Upper lobe of right lung (tissue), 1 donor: ENCODE results near the gene TRIM44. TPM values are rescaled to one million over a fixed set of nuclear protein-coding genes. Genes with fewer than 3 reads are reported as not detected.

ENCODE experiments used
- ATAC-seq: fragments of 200-7000 bp; cut with Tn5 transposase; one replicate; pipeline ENCODE4 v1.9.1; 2020; ENCODE audit warnings: mild to moderate bottlenecking, moderate library complexity
- DNase-seq: peaks from one replicate; pipeline ENCODE4 v3.0.0-alpha.2; 2020
- H3K27ac ChIP-seq: fragments of 200-600 bp; one replicate; pipeline ENCODE4 v1.8.0; 2022
- H3K27me3 ChIP-seq: fragments of 200-600 bp; one replicate; pipeline ENCODE4 v1.8.0; 2022; ENCODE audit warnings: mild to moderate bottlenecking
- H3K36me3 ChIP-seq: fragments of 200-600 bp; one replicate; pipeline ENCODE4 v1.8.0; 2022
- H3K4me1 ChIP-seq: fragments of 200-600 bp; one replicate; pipeline ENCODE4 v1.8.0; 2022
- H3K4me3 ChIP-seq: fragments of 200-600 bp; one replicate; pipeline ENCODE4 v1.8.0; 2022; ENCODE audit warnings: mild to moderate bottlenecking
- H3K9me3 ChIP-seq: fragments of 200-600 bp; one replicate; pipeline ENCODE4 v1.8.0; 2022
- CTCF ChIP-seq: fragments of 200-600 bp; IDR thresholded peaks from one replicate; pipeline ENCODE4 v1.8.0; 2022; ENCODE audit warnings: antibody characterized with exemption
- intact Hi-C: fragments of 100-400 bp; cut with DNase I; formaldehyde crosslinking; loops from one replicate; pipeline ENCODE4 v1.11.0; 2022
- total RNA-seq: library from RNA; stranded (reverse); fragmentation: NEBNext Ultra II Directional; extraction: Animal tissue kit (Norgen Biotek cat#: 25700); gene quantifications from one replicate; pipeline ENCODE4 v1.2.1, GENCODE V29; 2021
- donor health status: DM: no; HTN: yes; CAD: no; lungs with severe emphysema.

Gene TRIM44
- total RNA-seq, 1 donor from 2014 or later: 67.2 TPM

- TF ChIP-seq CTCF: no peak
- DNase-seq: no peak
- no peak for ATAC-seq
- Histone ChIP-seq H3K4me3 (no peak overlapping the region), H3K27me3 (no peaks in the 10 kb centered on the region), H3K27ac (no peak overlapping the region), H3K9me3 (no peaks in the 10 kb centered on the region), H3K4me1 (no peaks in the 10 kb centered on the region), H3K36me3 (peaks cover 17% of the 10 kb centered on the region)
- intact Hi-C loops: no loop called here
Measured at GRCh38 chr11:35742707-35743454, 80.3 kb downstream of the TRIM44 start.

DNA sequence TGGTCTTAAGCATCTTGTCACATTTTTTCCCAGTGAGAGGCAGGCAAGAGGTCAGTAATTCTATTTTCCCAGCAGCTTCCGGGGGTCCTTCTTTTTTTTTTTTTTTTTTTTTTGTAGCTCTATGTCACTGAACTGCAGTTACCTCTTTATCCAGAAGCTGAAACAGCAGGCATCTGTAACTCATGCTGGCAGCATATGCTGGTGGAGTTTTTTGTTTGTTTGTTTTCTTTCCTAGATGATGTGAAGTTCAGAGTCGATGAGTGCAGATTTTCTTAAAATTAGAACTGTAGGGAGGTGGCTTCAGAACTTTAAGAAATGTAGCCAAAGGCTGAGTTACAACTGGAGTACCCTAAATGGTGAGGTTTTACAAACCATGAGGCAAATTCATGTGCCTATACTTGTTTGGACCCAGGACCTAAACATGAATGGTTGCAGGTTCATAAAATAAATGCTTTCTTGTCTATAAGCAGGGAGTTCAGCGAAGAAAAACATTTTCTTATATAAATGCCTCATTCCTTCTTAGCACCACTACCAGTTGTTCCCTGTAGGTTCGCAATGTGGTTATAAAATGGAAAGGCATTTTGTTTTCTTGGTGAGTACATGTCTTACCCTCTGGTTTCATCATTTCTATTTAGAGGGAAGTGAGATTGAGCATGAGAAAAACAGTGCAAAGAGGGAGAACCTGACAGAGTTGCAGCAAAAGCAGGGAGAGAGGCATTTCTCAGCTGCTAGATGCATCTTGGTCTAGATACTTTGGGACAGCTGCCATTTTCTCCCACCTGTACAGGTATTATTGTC, 84.0 kb downstream of the TRIM44 start:
- H3K4me3 ChIP-seq: no peak overlapping the region
- no peak for TF ChIP-seq CTCF
- ATAC-seq: peak; percentile 39
- H3K4me1 ChIP-seq: no peaks in the 10 kb centered on the region
- no peak for DNase-seq
- intact Hi-C loops: no loop called here
- H3K27ac ChIP-seq: no peak overlapping the region
- no peaks in the 10 kb centered on the region for H3K9me3 ChIP-seq
- H3K36me3 ChIP-seq: peaks cover 5% of the 10 kb centered on the region
- H3K27me3 ChIP-seq: no peaks in the 10 kb centered on the region

DNA sequence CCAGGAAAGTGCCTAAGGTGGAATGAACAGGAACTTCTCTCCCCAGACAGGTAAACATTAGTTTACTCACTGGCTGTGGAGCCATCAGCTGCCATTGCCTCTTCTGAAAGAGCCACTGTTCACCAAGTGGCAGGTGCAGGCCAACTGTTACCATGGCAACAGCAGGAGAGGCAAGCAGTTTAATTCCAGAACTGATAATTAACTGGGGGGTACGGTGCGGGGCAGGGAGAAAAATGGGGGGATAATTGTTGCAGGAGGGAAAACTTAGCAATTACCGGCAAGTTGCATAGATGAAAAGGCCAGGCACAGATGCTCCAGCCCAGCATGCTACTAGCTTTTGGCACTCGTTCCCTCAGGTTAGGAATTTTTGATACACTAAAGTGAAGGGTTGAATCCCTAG, 85.1 kb downstream of the TRIM44 start:
- ATAC-seq (no peak), DNase-seq (no peak)
- no peak overlapping the region for H3K27ac ChIP-seq
- no peaks in the 10 kb centered on the region for H3K9me3 ChIP-seq
- H3K4me3 ChIP-seq: no peak overlapping the region
- intact Hi-C loops: no loop called here
- no peaks in the 10 kb centered on the region for H3K4me1 ChIP-seq
- peaks cover 5% of the 10 kb centered on the region for H3K36me3 ChIP-seq
- no peaks in the 10 kb centered on the region for H3K27me3 ChIP-seq
- no peak for TF ChIP-seq CTCF

GRCh38 chr11:35748644-35749043, 86.1 kb downstream of the TRIM44 start:
- Histone ChIP-seq H3K9me3 (no peaks in the 10 kb centered on the region), H3K27me3 (no peaks in the 10 kb centered on the region), H3K27ac (no peak overlapping the region), H3K4me3 (no peak overlapping the region), H3K36me3 (peaks cover 5% of the 10 kb centered on the region), H3K4me1 (no peaks in the 10 kb centered on the region)
- DNase-seq (no peak), ATAC-seq (no peak)
- no peak for TF ChIP-seq CTCF
- intact Hi-C loops: no loop called here

- H3K9me3 ChIP-seq: no peaks in the 10 kb centered on the region
- DNase-seq: no peak
- H3K36me3 ChIP-seq: no peaks in the 10 kb centered on the region
- no peak overlapping the region for H3K27ac ChIP-seq
- no peaks in the 10 kb centered on the region for H3K4me1 ChIP-seq
- intact Hi-C loops: no loop called here
- no peaks in the 10 kb centered on the region for H3K27me3 ChIP-seq
- TF ChIP-seq CTCF: no peak
- no peak for ATAC-seq
- no peak overlapping the region for H3K4me3 ChIP-seq
Measured at GRCh38 chr11:35750315-35750714, 87.7 kb downstream of the TRIM44 start.
